Spleen (tissue), 13 donors: Measurements from ENCODE around the gene ZNF639. TPM values are rescaled to one million over a fixed set of nuclear protein-coding genes. Genes with fewer than 3 reads are reported as not detected.
"Not testable (repeated sequence)": the region's sequence is repeated elsewhere in the genome, so short reads cannot be mapped to it uniquely, and the experiment has no call there.

ENCODE experiments used
- DNase-seq: peaks from one replicate; pipeline ENCODE4 v3.0.0-alpha.2; 2020
- H3K27ac ChIP-seq, 8 donors: fragments of 200-600 bp; sonication (generic) in 7 of 8; 1 replicate in 4 of 8; 2 replicates in 4 of 8; pipeline versions ENCODE4 v1.5.0 to v1.8.0; 2016 to 2021; ENCODE audit warnings: inconsistent platforms in 4 of 8, mild to moderate bottlenecking in 4 of 8, moderate library complexity in 1 of 8
- H3K27me3 ChIP-seq, 7 donors: fragments of 200-600 bp; sonication (generic) in 6 of 7; replicated peaks in 1 of 7; 1 replicate in 4 of 7; 2 replicates in 3 of 7; pipeline versions ENCODE4 v1.5.0 to v1.8.0; 2016 to 2021; ENCODE audit warnings: inconsistent platforms in 3 of 7, mild to moderate bottlenecking in 1 of 7
- H3K36me3 ChIP-seq, 6 donors: fragments of 200-600 bp; sonication (generic) in 5 of 6; 1 replicate in 4 of 6; 2 replicates in 2 of 6; pipeline versions ENCODE4 v1.5.0 to v1.8.0; 2016 to 2021; ENCODE audit warnings: inconsistent platforms in 2 of 6
- H3K4me1 ChIP-seq, 6 donors: fragments of 200-600 bp; sonication (generic) in 5 of 6; 1 replicate in 3 of 6; 2 replicates in 3 of 6; pipeline versions ENCODE4 v1.5.0 to v1.8.0; 2016 to 2021; ENCODE audit warnings: inconsistent platforms in 3 of 6
- H3K4me3 ChIP-seq, 8 donors: fragments of 200-600 bp; sonication (generic) in 7 of 8; 1 replicate in 4 of 8; 2 replicates in 4 of 8; pipeline versions ENCODE4 v1.5.0 to v1.8.0; 2016 to 2021; ENCODE audit warnings: inconsistent platforms in 4 of 8, mild to moderate bottlenecking in 4 of 8, moderate library complexity in 2 of 8
- H3K9me3 ChIP-seq, 8 donors: fragments of 200-600 bp; sonication (generic) in 7 of 8; 1 replicate in 4 of 8; 2 replicates in 4 of 8; pipeline versions ENCODE4 v1.5.0 to v1.8.0; 2016 to 2021; ENCODE audit warnings: inconsistent platforms in 4 of 8
- CTCF ChIP-seq, 11 experiments: fragments of 200-600 bp in 7 of 11; fragments of 450-650 bp in 4 of 11; sonication (generic) in 4 of 11; IDR thresholded peaks in 8 of 11; conservative IDR thresholded peaks in 3 of 11; 1 replicate in 7 of 11; 2 replicates in 4 of 11; pipeline versions ENCODE4 v1.4.0 to v1.8.0; 2016 to 2021; ENCODE audit warnings: antibody characterized with exemption in 11 of 11, inconsistent platforms in 4 of 11, mild to moderate bottlenecking in 1 of 11
- POLR2A ChIP-seq, 3 donors: fragments of 450-650 bp; IDR thresholded peaks; one replicate each; pipeline ENCODE4 v1.5.1; 2017; ENCODE audit warnings: antibody characterized with exemption in 3 of 3, mild to moderate bottlenecking in 1 of 3
- POLR2AphosphoS5 ChIP-seq, 3 donors: sonication (generic); formaldehyde crosslinking; IDR thresholded peaks; one replicate each; pipeline ENCODE4 v1.5.1; 2017; ENCODE audit warnings: antibody characterized with exemption in 3 of 3
- WGBS, 5 donors: extraction: QIAGEN DNeasy Blood & Tissue Kit in 3 of 5; methylation state at CpG; one replicate each; pipeline versions ENCODE4 v1.1.5 to v1.1.7; 2013 to 2018; 5-methylcytosine and 5-hydroxymethylcytosine counted together
- intact Hi-C: fragments of 100-400 bp; cut with DNase I; formaldehyde crosslinking; loops from one replicate; pipeline ENCODE4 v1.15.0; 2023; ENCODE audit warnings: low total_unique reads
- long read RNA-seq, 2 donors: transcript quantifications; one replicate each; lab custom pipeline, GENCODE V29; 2026
- polyA plus RNA-seq, 3 donors: library from polyadenylated mRNA; stranded (reverse); fragments of 200-250 nt; gene quantifications; one replicate each; pipeline ENCODE4 v1.2.1, GENCODE V29; 2013
- total RNA-seq, 7 donors: library from RNA; depleted of rRNA in 3 of 7; stranded (reverse); fragments of >200 nt in 3 of 7; fragmentation: NEBNext Ultra II Directional in 4 of 7; extraction: Animal tissue kit (Norgen Biotek cat#: 25700) in 4 of 7; gene quantifications; one replicate each; pipeline versions ENCODE4 v1.1.0 to v1.2.1, GENCODE V29; 2016 to 2021
- donor health status: healthy with polysubstance abuse.
- donor health status: DM: no; HTN: no; CAD: no; lungs with moderate emphysema.
- donor health status: DM: no; HTN: no; CAD: no.
- donor health status: Bipolar disorder and iron deficiency.
- donor health status: healthy.
- donor health status: DM: no; HTN: no; CAD: no.
- donor health status: DM: yes; HTN: yes; CAD: no.

The ZNF639 gene
- total RNA-seq (10 to 100 TPM; 28.8 to 68.2 (median 44.0) TPM), polyA plus RNA-seq (10 to 100 TPM; 18.6 to 24.1 (median 19.7) TPM)
- long read RNA-seq, donor 1, transcript ZNF639-209 (6 exons, 2,033 nt) = major isoform, 7 of 14 reads
- long read RNA-seq, donor 1, transcript ZNF639-207 (7 exons, 1,228 nt) = minor isoform, 5 of 14 reads
- long read RNA-seq, donor 1, partial matches to known transcripts = 0 of 14 reads
- long read RNA-seq, donor 1, other reads (novel, unspliced or antisense) = 0 of 14 reads
- long read RNA-seq, donor 2, partial matches to known transcripts = 6 of 12 reads
- long read RNA-seq, donor 2, other reads (novel, unspliced or antisense) = 0 of 12 reads

GRCh38 chr3:179322286-179323196, at the start of gene ZNF639:
ZNF639 (plus strand) TSS chr3:179323031; CDS start chr3:179328294, 5,263 bp downstream.
- no peaks in the 10 kb centered on the region for H3K9me3 ChIP-seq
- peak within 1 kb of the TSS; percentile 58 to 89 (median 86) for H3K4me3 ChIP-seq
- H3K36me3 ChIP-seq = peaks cover 0 to 26% (median 4%) of the 10 kb centered on the region in 6 donors
- peak within 1 kb of the TSS; percentile 79 to 98 (median 96) for H3K27ac ChIP-seq
- intact Hi-C loops = no loop called here
- peak; percentile 49 to 96 (median 93) for TF ChIP-seq CTCF (IDR thresholded peaks at IDR 0.05 in 8 of 11, conservative IDR thresholded peaks at IDR 0.05 in 3 of 11)
- peak; percentile 90 to 93 (median 91) for TF ChIP-seq POLR2AphosphoS5 (IDR thresholded peaks at IDR 0.05)
- peak in 2 of 3 donors; percentile 17 to 60 for TF ChIP-seq POLR2A (IDR thresholded peaks at IDR 0.05)
- WGBS, 5 donors = 0 to 2% (median 1%) methylated on average over 27 to 75 of the region's 75 CpGs
- peaks cover 10 to 63% (median 44%) of the 10 kb centered on the region in 6 donors for H3K4me1 ChIP-seq
- H3K27me3 ChIP-seq = no peaks in the 10 kb centered on the region
- DNase-seq = peak; percentile 95

- H3K9me3 ChIP-seq, H3K27ac ChIP-seq, H3K4me1 ChIP-seq, H3K27me3 ChIP-seq, H3K36me3 ChIP-seq, DNase-seq, H3K4me3 ChIP-seq, intact Hi-C loops: not testable (repeated sequence)
- 84 to 91% (median 90%) methylated on average over 2 of the region's 2 CpGs for WGBS, 5 donors
Measured at GRCh38 chr3:179274434-179274833, 48.4 kb upstream of the ZNF639 start.

- Histone ChIP-seq H3K36me3 (no peaks in the 10 kb centered on the region), H3K27me3 (peaks cover 0 to 10% (median 0%) of the 10 kb centered on the region in 7 donors), H3K27ac (no peak overlapping the region), H3K4me3 (no peak overlapping the region), H3K9me3 (no peaks in the 10 kb centered on the region), H3K4me1 (no peaks in the 10 kb centered on the region)
- DNase-seq = no peak
- TF ChIP-seq POLR2AphosphoS5 (IDR thresholded peaks at IDR 0.05) = no peak
- TF ChIP-seq CTCF (IDR thresholded peaks at IDR 0.05 in 8 of 11, conservative IDR thresholded peaks at IDR 0.05 in 3 of 11) = no peak
- no peak for TF ChIP-seq POLR2A (IDR thresholded peaks at IDR 0.05)
- intact Hi-C loops = no loop called here
- WGBS, 5 donors = 68 to 80% (median 70%) methylated on average over 3 of the region's 3 CpGs
Measured at GRCh38 chr3:179276001-179276400, 46.8 kb upstream of the ZNF639 start.

- no peak overlapping the region for H3K4me3 ChIP-seq
- no peaks in the 10 kb centered on the region for H3K4me1 ChIP-seq
- DNase-seq = no peak
- H3K27ac ChIP-seq = no peak overlapping the region
- peaks cover 0 to 10% (median 0%) of the 10 kb centered on the region in 7 donors for H3K27me3 ChIP-seq
- TF ChIP-seq POLR2A (IDR thresholded peaks at IDR 0.05) = no peak
- no peak for TF ChIP-seq POLR2AphosphoS5 (IDR thresholded peaks at IDR 0.05)
- TF ChIP-seq CTCF (IDR thresholded peaks at IDR 0.05 in 8 of 11, conservative IDR thresholded peaks at IDR 0.05 in 3 of 11) = no peak
- intact Hi-C loops = no loop called here
- WGBS, 5 donors = 89 to 94% (median 92%) methylated on average over 3 of the region's 3 CpGs
- no peaks in the 10 kb centered on the region for H3K36me3 ChIP-seq
- H3K9me3 ChIP-seq = no peaks in the 10 kb centered on the region
Measured at GRCh38 chr3:179276743-179277142, 46.1 kb upstream of the ZNF639 start.
